OCI-M1 (cell line): ENCODE data around the gene ANKRD44.
"Not testable (repeated sequence)": the region's sequence is repeated elsewhere in the genome, so short reads cannot be mapped to it uniquely, and the experiment has no call there.

ENCODE experiments used
- DNase-seq: peaks from one replicate; lab custom pipeline; 2025; lab: John Stamatoyannopoulos, UW

The ANKRD44 gene

GRCh38 chr2:197310271-197310985 lies at the start of gene ANKRD44:
ANKRD44 (minus strand) TSS chr2:197310780; CDS start chr2:197310604, 176 bp downstream.
- DNase-seq: peak; percentile 87

- no peak for DNase-seq
Observed at GRCh38 chr2:197359859-197360258, 49.3 kb upstream of the ANKRD44 start.

GRCh38 chr2:197358931-197359330 lies 48.4 kb upstream of the ANKRD44 start:
- no peak for DNase-seq

GRCh38 chr2:197357986-197358385 lies 47.4 kb upstream of the ANKRD44 start:
- no peak for DNase-seq

- DNase-seq: no peak
Observed at GRCh38 chr2:197356136-197356535, 45.6 kb upstream of the ANKRD44 start.

GRCh38 chr2:197354169-197354558 lies 43.6 kb upstream of the ANKRD44 start:
- DNase-seq: no peak

GRCh38 chr2:197353393-197354168 lies 43.0 kb upstream of the ANKRD44 start:
- DNase-seq: no peak

GRCh38 chr2:197349699-197350098 lies 39.1 kb upstream of the ANKRD44 start:
- no peak for DNase-seq

GRCh38 chr2:197348721-197349360 lies 38.3 kb upstream of the ANKRD44 start:
- no peak for DNase-seq

GRCh38 chr2:197345846-197346370 lies 35.3 kb upstream of the ANKRD44 start:
- no peak for DNase-seq

GRCh38 chr2:197343968-197344367 lies 33.4 kb upstream of the ANKRD44 start:
- not testable (repeated sequence) for DNase-seq

- DNase-seq: no peak
Observed at GRCh38 chr2:197340591-197340990, 30.0 kb upstream of the ANKRD44 start.

- DNase-seq: no peak
Observed at GRCh38 chr2:197339496-197340220, 29.1 kb upstream of the ANKRD44 start.

GRCh38 chr2:197339016-197339415 lies 28.4 kb upstream of the ANKRD44 start:
- DNase-seq: no peak

GRCh38 chr2:197332641-197333040 lies 22.1 kb upstream of the ANKRD44 start:
- no peak for DNase-seq

GRCh38 chr2:197328461-197328860 lies 17.9 kb upstream of the ANKRD44 start:
- no peak for DNase-seq

GRCh38 chr2:197327472-197328098 lies 17.0 kb upstream of the ANKRD44 start:
- DNase-seq: no peak

GRCh38 chr2:197327073-197327471 lies 16.5 kb upstream of the ANKRD44 start:
- no peak for DNase-seq

GRCh38 chr2:197324801-197325200 lies 14.2 kb upstream of the ANKRD44 start:
- no peak for DNase-seq

- DNase-seq: no peak
Observed at GRCh38 chr2:197322724-197323720, 12.4 kb upstream of the ANKRD44 start.
